GM12892 (cell line): ENCODE measurements around the gene LARGE1.

ENCODE experiments used
- POLR2AphosphoS5 ChIP-seq: IDR thresholded peaks from 2 replicates; pipeline ENCODE4 v1.6.1; 2011; ENCODE audit warnings: low read depth, low read length, control low read depth
- TAF1 ChIP-seq: IDR thresholded peaks from 2 replicates; pipeline ENCODE4 v1.6.1; 2011; ENCODE audit warnings: low read depth, mild to moderate bottlenecking, control low read depth, low read length, borderline replicate concordance

DNA sequence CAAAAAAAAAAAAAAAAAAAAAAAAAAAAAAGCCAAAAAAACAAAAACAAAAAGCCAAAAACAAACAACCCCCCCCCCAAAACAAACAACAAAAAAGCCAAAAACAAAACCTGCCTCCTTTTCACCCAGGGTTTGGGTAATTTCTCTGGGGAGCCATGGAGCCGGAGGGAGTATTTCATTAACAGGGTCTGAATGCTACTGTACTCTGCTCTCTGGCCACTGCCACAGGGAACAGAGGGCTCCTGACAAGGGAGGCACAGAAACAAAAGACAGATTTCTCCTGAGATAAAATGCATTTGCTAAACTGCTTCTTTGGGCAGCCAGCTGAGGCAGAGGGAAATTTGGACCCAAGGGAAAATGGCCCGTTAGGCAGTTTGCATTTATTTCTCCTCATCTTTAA is 596.0 kb downstream of the LARGE1 start:
- TF ChIP-seq TAF1 = no peak
- TF ChIP-seq POLR2AphosphoS5 = no peak
